ENCODE measurements around the gene HSPA5. TPM values are rescaled to one million over a fixed set of nuclear protein-coding genes. Genes with fewer than 3 reads are reported as not detected.
"Not testable (repeated sequence)": the region's sequence is repeated elsewhere in the genome, so short reads cannot be mapped to it uniquely, and the experiment has no call there.

Gene HSPA5
- total RNA-seq, 1 experiment from 2014 or later = 288 TPM

DNA sequence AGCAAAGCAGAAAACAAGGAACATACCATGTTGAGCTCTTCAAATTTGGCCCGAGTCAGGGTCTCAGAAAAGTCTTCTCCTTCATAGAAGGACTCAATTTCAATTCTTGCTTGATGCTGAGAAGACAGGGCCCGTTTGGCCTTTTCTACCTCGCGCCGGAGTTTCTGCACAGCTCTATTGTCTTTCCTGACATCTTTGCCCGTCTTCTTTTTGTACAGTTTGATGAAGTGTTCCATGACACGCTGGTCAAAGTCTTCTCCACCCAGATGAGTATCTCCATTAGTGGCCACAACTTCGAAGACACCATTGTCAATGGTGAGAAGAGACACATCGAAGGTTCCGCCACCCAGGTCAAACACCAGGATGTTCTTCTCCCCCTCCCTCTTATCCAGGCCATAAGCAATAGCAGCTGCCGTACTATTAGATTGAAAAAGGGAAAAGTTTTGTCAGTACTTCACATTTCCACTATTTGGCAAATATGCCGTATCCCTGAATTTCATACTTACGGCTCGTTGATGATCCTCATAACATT lies 2.2 kb downstream of the HSPA5 start:
- intact Hi-C loops (cut with micrococcal nuclease; ENCODE audit: unreplicated experiment) = no loop called here
- Mint-ChIP-seq H3K4me1 (ENCODE audit: low read depth, unreplicated experiment) (peaks cover 25% of the 10 kb centered on the region), H3K27me3 (ENCODE audit: insufficient read depth, unreplicated experiment) (no peaks in the 10 kb centered on the region), H3K27ac (ENCODE audit: unreplicated experiment) (peak overlapping the region; percentile 45), H3K4me3 (ENCODE audit: unreplicated experiment) (peak overlapping the region; percentile 65), H3K9me3 (ENCODE audit: unreplicated experiment) (no peaks in the 10 kb centered on the region), H3K36me3 (ENCODE audit: insufficient read depth, unreplicated experiment) (peaks cover 81% of the 10 kb centered on the region)
- Histone ChIP-seq H3K4me3 (ENCODE audit: low read depth, low read length) (0 out of 2 replicates have a peak overlapping the region, but pooled peaks have one; percentile 95), H3K36me3 (ENCODE audit: control insufficient read depth, insufficient read depth, low read length) (no peaks in the 10 kb centered on the region; the same call in 1 of the 2 replicates), H3K9me3 (no peaks in the 10 kb centered on the region), H3K27me3 (replicated peaks; ENCODE audit: control insufficient read depth, insufficient read depth, low read length) (no peaks in the 10 kb centered on the region), H3K4me1 (peaks cover 30% of the 10 kb centered on the region)
- no peak for DNase-seq
- POLR2A ChIA-PET = interaction anchor here (1.2 kb wide), 1 partner anchor 23 kb away, joined by 3 read pairs; the partner anchor contains the start of gene GAPVD1
- no TSS peak for BruUV-seq (replicated peaks)
- CTCF ChIA-PET = no interaction called here
- TF ChIP-seq, protein P1, sequence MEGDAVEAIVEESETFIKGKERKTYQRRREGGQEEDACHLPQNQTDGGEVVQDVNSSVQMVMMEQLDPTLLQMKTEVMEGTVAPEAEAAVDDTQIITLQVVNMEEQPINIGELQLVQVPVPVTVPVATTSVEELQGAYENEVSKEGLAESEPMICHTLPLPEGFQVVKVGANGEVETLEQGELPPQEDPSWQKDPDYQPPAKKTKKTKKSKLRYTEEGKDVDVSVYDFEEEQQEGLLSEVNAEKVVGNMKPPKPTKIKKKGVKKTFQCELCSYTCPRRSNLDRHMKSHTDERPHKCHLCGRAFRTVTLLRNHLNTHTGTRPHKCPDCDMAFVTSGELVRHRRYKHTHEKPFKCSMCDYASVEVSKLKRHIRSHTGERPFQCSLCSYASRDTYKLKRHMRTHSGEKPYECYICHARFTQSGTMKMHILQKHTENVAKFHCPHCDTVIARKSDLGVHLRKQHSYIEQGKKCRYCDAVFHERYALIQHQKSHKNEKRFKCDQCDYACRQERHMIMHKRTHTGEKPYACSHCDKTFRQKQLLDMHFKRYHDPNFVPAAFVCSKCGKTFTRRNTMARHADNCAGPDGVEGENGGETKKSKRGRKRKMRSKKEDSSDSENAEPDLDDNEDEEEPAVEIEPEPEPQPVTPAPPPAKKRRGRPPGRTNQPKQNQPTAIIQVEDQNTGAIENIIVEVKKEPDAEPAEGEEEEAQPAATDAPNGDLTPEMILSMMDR (IDR thresholded peaks at IDR 0.05; ENCODE audit: insufficient read depth in 1 of 2, low read depth in 1 of 2, low read length in 1 of 2, severe bottlenecking in 1 of 2, unreplicated experiment in 1 of 2) = no peak

- DNase-seq = no peak
- no TSS peak for BruUV-seq (replicated peaks)
- Mint-ChIP-seq H3K27ac (ENCODE audit: unreplicated experiment) (peak overlapping the region; percentile 45), H3K27me3 (ENCODE audit: insufficient read depth, unreplicated experiment) (no peaks in the 10 kb centered on the region), H3K4me3 (ENCODE audit: unreplicated experiment) (peak overlapping the region; percentile 65), H3K4me1 (ENCODE audit: low read depth, unreplicated experiment) (peaks cover 20% of the 10 kb centered on the region), H3K36me3 (ENCODE audit: insufficient read depth, unreplicated experiment) (peaks cover 88% of the 10 kb centered on the region), H3K9me3 (ENCODE audit: unreplicated experiment) (no peaks in the 10 kb centered on the region)
- intact Hi-C loops (cut with micrococcal nuclease; ENCODE audit: unreplicated experiment) = no loop called here
- Histone ChIP-seq H3K9me3 (no peaks in the 10 kb centered on the region), H3K4me3 (ENCODE audit: low read depth, low read length) (no peak overlapping the region), H3K27me3 (replicated peaks; ENCODE audit: control insufficient read depth, insufficient read depth, low read length) (no peaks in the 10 kb centered on the region), H3K36me3 (ENCODE audit: control insufficient read depth, insufficient read depth, low read length) (no peaks in the 10 kb centered on the region; the same call in 1 of the 2 replicates), H3K4me1 (peaks cover 25% of the 10 kb centered on the region; the same call in 1 of the 2 replicates)
- ChIA-PET POLR2A (interaction anchor here (0.6 to 1.2 kb wide), 2 partner anchors 23 to 37 kb away, joined by 3 read pairs; partner anchors contain the start of gene GAPVD1), CTCF (no interaction called here)
- TF ChIP-seq, protein P1 (IDR thresholded peaks at IDR 0.05; ENCODE audit: insufficient read depth in 1 of 2, low read depth in 1 of 2, low read length in 1 of 2, severe bottlenecking in 1 of 2, unreplicated experiment in 1 of 2) = no peak
These were observed 2.8 kb downstream of the HSPA5 start for GRCh38 chr9:125238127-125238914.

- H3K9me3 ChIP-seq; H3K9me3 Mint-ChIP-seq (ENCODE audit: unreplicated experiment); H3K27me3 ChIP-seq (replicated peaks; ENCODE audit: control insufficient read depth, insufficient read depth, low read length); H3K36me3 ChIP-seq (ENCODE audit: control insufficient read depth, insufficient read depth, low read length); H3K4me3 Mint-ChIP-seq (ENCODE audit: unreplicated experiment); DNase-seq; H3K27me3 Mint-ChIP-seq (ENCODE audit: insufficient read depth, unreplicated experiment); H3K4me3 ChIP-seq (ENCODE audit: low read depth, low read length); intact Hi-C loops (cut with micrococcal nuclease; ENCODE audit: unreplicated experiment): not testable (repeated sequence)
- POLR2A ChIA-PET = interaction anchor here (0.6 kb wide), 1 partner anchor 1361 kb away, joined by 3 read pairs; no protein-coding TSS in a partner anchor
- BruUV-seq (replicated peaks) = TSS peak; percentile 5
- H3K36me3 Mint-ChIP-seq (ENCODE audit: insufficient read depth, unreplicated experiment) = peaks cover 87% of the 10 kb centered on the region
- CTCF ChIA-PET = interaction anchor here (0.6 kb wide), 1 partner anchor 14 kb away, joined by 3 read pairs; no protein-coding TSS in a partner anchor
- peaks cover 20% of the 10 kb centered on the region for H3K4me1 Mint-ChIP-seq (ENCODE audit: low read depth, unreplicated experiment)
- peaks cover 20% of the 10 kb centered on the region; the same call in 1 of the 2 replicates for H3K4me1 ChIP-seq
- peak overlapping the region; percentile 25 for H3K27ac Mint-ChIP-seq (ENCODE audit: unreplicated experiment)
These were observed 4.5 kb downstream of the HSPA5 start for GRCh38 chr9:125236520-125237159.

Measured in Caco-2 (cell line).